Stimulated activated CD4-positive, alpha-beta T cell treated with anti-CD3 and anti-CD28 coated beads, Interleukin-15, amount 100 ng/mL, for 24 hours (primary cell): ENCODE results near the gene AMN.
"Not testable (repeated sequence)": the region's sequence is repeated elsewhere in the genome, so short reads cannot be mapped to it uniquely, and the experiment has no call there.

ENCODE experiments used
- DNase-seq: peaks from one replicate; pipeline ENCODE4 v3.0.0-alpha.2; 2020

AMN gene

DNA sequence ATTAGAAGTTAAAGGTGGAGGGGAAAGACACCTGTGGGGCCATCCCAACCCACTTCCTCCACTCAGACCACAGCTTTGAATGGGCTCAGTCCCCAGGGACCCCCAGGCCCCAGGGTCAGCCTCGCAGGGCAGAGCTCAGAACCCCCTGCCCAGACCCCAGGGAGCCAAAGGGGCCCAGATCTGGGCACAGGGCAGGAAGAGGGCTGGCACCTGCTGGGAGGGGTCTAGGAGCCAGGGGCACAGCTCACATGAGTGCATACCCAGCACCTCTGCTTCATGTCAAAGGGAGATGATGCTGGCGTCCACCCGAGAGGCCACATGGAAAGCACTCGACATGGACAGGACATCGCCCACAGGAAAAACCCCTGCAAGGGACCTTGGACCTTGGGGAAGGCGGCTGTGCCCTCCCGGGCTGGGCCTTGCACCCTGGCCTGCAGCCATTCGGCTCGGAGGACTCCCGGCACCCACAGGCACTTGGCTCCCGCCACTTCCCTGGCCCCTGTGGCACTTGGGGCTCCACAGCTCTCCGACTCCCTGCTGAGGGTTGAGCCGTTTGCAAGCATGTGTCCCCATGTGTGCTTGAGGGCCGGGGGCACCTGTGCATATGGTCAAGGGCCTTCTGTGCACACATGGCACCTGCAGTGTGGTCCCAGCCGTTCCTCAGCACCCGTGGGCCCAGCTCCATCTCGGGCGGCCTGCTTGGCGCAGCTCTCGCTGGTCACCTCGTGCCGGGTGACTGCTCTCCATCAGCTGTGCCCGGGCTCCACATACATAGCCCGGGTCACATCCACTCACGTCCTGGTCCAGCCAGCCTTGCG lies 7.8 kb upstream of the AMN start:
- no peak for DNase-seq

DNA sequence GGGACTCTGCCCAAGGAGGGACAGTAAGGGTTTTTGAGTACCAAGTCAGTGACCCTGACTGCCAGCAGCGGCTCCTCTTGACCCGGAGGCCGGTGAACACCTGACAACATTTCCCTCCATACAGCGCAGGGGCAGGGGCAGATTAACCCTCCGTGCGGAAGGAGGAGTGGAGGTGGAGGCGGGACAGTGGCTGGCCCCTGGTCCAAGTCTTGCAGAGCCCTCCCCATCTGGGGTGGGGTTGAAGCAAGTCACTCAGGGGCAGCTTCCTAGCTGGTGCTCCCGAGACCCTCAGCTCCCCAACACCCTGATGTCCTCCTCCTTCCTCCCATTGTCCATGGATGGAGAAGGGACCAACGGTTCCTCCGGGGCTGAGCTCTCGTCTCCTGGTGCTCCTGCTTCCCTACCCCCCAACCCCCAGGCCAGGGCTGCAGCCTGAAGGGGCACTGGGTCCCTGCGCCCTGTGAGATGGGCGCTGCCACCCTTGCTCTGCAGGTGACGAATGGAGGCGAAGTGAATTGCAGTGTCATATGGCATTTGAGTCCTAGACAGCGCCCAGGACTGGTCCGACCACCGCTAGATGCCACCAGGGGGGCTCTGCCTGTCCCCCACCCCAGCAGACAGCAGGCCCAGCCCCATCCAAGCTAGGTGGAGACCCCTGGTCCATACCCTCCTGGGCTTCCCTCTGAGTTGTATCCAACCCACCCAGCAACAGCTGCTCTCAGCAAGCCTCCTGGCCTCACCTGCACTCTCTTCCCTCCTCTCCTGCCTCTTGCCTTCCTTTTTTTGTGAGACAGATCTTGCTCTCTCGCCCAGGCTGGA lies 7.0 kb upstream of the AMN start:
- DNase-seq: no peak

DNA sequence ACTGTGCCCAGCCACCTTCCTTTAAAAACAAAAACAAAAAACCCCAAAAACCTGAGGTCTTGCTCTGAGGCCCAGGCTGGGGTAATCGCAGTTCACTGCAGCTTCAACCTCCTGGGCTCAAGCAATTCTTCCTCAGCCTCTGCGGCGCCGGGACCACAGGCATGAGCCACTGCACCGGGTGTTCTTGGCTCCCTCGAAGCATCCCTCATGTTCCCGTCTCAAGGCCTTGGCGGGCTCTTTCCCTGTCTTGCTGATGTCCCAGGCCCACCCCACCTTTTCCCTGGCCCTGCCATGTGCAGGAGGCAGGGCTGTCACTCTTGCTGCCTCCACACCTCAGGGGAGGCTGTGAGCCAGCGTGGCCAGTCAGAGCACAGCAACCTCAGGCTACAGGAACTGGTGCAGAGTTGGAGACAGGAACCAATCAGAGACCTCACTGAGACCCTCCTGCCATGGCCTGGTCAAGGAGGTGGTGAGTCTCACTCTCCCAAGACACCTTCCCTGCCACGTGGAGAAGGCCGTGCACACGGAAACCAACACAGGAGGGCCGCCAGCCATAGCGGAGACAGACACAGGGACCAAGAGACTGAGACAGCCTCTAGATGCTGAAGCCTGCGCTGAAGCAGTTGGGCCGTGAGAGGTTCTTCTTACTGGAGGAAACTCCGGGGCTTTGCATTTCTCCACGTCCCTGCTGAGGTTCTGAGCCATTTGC lies 6.0 kb upstream of the AMN start:
- no peak for DNase-seq

DNA sequence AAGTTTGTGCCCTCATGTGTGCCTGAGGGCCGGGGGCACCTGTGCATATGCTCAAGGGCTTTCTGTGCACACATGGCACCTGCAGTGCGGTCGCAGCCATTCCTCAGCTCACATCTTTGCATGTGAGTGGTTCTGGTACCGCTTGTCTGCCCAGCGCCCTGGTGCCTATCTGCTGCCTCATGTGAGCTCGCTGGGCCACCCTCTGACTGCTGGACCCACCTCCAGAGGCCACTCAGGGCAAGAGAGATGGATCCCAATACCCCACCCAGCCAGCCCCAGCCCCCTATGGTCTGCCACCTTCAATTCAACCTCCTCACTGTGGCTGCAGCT lies 5.4 kb upstream of the AMN start:
- no peak for DNase-seq

DNA sequence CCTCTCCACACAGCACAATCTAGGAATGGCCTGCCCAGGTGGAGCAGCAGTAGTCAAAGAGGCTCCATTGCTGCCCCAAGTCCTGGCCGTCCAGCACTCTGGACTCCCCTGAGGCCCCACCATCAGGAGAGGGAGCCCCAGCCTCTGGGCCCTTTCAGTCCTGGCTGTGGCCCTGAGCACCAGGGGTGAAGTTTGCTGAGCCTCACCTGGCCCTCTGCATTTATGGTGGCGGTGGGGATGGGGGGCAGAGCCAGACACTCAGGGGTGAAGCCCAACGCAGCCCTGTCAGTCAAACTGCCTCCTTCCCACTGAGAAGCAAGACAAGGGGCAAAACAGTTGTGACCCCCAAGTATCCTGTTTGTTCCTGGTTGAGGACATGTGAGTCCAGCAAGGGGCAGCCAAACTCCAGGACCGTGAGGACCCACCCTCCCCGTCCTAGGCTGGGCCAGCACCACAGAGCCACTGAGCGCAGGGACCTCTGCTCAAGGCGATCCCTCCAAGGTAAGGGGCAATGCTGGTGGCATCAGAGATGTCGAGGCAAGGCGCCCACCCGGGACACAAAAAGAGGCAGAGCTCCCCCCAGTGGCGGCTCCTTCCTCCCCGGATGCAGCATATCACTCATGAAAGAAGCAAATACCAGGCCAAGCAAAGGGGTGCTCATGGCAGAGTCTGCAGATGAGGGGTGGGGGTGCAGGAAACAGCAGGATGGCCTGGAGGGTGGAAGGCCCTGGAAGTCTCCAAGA lies 4.8 kb upstream of the AMN start:
- peak; percentile 73 for DNase-seq

DNA sequence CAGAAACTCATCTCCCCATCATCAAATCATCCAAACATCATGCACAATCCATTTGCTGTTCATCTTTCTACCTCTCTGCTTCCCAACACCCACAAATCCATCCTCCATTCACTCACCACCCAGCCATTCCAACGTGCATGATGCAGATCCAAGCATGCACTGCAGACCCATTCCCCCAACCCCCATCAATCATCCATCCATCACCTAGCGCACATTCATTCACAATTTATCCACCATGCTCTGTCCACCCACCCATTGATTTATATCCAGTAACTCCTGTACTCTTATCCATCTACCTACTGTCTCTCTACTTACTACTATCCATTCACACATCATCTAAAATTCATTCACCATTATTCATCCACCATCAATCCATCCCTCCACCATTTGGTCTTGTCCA lies 4.0 kb upstream of the AMN start:
- no peak for DNase-seq

DNA sequence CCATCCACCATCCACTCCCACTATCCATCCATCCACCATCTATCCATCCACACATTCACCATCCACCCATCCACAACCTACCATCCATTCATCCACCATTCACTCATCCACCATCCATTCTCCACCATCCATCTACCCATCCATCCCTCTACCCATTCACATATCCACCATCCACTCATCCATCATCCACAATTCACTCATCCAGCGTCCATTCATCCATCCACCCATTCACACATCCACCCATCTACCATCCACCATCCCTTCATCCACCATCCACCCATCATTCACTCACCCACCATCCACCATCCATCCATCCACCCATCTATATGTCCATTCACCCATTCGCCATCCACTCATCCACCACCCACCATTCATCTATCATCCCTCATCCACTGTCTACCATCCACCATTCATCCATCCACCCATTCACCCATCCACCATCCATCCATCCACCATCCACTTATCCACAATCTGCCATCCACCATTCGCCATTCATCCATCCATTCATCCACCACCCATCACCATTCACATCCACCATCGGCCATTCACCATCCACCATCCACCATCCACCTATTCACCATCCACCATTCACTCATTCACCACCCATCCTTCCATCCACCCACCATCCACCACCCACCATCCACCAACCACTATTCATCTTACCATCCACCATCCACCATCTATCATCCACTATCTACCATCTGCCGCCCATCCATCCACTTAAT lies 2.0 kb upstream of the AMN start:
- DNase-seq: no peak

DNA sequence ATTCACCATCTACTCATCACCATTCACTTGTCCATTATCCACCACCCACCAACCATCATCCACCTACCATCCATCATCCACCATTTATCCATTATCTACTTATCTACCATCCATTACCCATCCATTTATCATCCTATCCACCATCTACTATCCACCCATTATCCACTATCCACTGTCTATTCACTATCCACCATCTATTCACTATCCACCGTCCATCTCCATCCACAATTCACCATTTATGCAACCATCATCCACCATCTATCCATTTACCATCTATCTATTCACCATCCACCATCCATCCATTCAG lies 1.5 kb upstream of the AMN start:
- no peak for DNase-seq

DNA sequence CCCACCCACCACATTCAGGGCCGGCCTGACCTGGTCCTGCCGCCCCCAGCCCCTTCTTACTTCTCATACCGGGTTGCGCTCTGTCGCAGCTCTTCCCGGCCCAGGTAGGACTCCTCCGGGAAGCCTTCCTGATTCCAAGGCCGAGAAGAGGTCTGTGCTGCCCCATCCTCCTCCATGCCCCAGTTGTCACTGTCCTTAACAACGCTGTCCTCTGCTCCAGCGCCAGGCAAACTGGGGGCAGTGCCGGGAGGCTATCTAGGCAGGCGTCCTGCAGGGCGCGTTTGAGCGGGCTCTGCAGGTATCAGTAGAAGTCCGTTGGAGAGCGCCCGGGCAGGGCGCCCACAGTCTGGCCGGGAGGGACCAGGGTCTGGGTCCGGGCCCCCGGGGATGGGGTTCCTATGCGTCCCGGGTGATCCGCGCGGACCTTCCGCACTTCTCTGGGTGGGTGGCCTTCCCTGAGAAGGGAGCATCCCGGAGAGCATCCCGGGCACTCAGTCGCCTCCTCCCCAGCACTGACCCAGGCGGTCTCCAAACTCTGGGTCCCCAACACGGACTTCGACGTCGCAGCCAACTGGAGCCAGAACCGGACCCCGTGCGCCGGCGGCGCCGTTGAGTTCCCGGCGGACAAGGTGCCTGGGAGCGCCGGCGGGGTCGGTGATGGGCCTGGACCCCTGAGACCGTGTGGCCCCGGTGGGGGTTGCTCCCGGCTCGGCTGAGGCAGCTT lies 900 bp downstream of the AMN start:
- DNase-seq: no peak

DNA sequence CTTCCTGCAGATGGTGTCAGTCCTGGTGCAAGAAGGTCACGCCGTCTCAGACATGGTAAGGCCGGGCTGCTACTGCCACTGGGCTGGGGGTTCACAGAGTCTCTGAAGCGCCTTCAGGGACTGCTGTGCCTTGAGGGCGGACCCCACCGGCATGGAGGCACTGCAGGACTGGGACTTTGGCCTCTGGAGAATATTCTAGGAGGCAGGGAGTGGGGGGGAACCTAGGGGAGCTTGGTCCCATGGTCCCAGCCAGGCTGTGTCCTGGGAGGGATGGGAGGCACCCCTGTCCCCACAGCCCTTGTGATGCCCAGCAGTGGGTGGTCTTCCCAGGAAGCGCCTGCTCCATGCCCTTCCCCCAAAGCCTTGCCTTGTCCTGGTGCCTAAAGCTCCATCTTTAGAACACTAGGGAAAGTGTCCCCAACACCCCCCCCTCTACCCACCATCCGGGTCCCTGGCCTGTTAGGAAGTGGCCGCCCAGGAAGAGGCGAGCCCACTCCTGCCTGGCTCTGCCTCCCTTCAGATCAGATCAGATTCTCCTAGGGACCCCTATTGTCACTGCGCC lies 1.5 kb downstream of the AMN start:
- DNase-seq: no peak

DNA sequence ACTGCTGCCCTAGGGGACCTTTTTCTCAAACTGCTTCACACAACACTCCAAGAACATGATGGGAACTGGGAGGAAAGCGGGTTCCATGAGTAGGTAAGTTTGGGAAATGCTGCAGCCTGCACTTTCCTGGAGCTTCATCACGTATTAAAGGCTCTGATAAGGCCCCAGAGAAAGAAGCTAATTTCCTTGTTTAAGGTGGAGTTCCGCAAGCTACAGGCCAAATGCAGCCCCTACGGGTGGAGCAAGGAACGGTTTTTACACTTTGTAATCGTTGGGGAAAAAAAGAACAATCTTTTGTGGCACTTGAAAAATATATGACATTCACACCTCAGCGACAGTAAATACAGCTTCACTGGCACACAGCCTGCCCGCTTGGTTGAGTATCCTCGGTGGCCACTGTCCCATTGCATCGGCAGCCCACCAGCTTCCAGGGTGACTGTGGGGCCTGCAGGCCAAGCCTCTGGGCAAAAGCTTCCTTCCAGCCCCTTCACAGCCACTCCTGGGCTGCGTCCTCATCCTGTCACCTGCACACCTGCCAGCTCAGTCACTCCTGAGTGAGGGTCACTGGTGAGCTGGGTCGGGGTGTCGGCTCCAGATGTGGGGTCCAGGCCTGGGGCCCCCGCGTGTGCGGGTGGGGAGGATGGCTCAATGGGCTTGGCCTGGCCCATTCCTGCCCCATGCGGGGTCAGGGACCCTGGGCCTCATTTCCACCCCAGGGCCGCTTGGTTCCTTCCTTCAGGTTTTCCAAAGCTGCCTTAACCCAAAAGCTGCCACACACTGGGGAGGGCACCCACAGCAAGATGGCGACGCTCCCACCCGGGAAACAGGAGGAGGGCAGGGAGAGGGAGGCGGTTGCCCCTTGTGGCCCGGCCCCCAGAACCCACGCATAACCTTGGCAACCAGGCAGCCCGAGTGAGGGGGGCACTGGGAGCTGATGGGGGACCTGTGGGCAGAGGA lies 2.4 kb downstream of the AMN start:
- DNase-seq: no peak

DNA sequence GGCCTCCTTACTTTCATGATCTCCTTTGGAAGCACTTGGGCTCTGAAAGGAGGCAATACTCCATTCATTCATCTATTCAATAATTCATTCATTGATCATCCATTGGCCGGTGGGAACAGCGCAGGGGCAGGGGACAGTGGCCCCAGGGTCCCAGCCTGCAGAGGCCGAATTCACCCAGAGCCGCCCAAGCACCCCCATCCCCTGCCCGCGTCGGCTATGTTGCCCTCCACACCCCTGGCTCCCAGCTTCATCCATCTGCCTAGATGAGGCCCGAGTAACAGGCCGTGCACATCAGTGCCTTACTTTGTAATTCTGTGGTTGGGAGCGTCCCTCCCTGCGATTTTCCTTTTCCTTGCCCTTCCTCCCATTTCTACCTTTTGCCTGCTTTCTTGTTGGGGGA lies 3.2 kb downstream of the AMN start:
- DNase-seq: no peak

DNA sequence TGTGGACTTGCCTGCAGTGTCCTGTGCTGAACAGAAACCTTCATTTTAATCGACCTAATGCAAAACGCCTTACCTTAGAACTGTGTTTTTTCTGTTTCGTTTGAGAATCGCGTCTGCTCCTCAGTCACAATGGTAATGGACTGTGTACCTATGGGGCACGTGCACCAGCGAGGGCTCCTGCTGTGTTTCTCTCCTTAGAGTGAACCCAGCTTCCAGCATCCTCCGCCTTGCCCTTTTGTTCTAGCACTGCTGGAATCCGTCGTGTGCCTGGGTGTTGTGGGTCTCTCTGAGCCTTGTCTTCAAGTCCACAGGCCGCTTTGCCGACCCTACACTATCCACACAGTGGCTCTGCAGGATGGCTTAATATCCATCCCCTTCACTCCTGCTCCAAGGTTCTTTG lies 3.6 kb downstream of the AMN start:
- DNase-seq: no peak

DNA sequence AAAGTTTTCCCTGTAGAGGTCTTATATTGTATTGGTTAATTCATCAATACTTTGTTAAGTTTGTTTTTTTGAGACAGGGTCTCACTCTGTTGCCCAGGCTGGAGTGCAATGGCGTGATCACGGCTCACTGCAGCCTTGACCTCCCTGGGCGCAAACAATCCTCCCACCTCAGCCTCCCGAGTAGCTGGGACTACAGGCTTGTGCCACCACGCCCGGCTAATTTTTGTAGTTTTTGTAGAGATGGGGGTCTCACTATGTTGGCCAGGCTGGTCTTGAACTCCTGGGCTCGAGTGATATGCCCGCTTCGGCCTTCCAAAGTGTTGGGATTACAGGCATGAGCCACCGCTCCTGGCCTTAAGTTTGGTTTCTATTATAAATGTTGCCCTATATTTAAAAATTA lies 4.4 kb downstream of the AMN start:
- DNase-seq: not testable (repeated sequence)

DNA sequence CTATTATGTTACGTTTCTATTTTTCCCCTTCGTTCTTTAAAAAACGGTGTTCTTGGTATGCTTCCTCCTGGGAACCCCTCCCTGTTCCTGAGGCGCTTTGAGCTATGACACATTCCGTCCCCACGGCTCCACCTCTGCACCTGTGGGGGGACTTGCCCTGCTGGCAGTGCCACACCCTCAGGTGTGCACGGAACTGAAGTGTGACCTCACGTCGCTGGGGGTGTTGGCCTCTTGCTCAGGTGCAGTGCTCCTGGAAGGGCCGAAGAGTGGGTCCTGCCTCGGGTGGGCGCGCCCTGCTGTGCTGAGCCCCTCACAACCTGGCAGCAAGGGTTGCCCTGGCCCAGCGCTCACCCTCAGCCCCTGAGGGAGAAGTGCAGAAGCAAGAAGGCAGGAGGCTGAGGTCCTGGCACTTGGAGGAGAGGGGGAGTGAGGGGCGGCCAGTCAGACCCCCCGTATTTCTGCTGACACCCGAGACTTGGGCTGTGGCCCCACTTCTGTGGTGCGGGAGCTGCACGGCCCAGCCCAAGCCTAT lies 4.9 kb downstream of the AMN start:
- DNase-seq: no peak

DNA sequence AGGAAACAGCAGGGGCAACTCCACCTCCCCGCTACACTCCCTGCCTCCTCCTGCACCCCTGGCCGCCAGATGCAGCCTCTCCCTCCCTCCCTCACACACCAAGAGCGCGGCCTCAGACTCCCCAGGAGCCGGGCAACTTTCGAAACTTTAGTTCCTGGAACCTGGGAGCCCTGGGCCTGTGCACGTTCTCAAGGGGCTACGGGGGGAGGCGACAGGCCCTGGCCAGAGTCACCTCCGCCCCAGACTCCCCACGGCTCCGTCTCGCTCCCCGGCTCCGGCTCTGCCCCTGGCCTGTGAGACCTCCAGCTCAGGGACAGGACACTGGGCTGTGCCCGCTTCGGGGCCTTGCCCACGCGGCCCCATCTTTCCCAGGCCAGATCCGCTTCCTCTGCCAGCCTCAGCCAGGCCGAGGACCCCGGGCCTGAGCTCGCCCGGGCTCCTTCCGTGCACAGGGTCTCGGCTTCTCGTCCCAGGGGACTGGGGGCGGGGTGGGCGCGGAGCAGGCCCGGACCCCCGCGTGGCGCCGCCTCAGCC lies 5.5 kb downstream of the AMN start:
- no peak for DNase-seq

DNA sequence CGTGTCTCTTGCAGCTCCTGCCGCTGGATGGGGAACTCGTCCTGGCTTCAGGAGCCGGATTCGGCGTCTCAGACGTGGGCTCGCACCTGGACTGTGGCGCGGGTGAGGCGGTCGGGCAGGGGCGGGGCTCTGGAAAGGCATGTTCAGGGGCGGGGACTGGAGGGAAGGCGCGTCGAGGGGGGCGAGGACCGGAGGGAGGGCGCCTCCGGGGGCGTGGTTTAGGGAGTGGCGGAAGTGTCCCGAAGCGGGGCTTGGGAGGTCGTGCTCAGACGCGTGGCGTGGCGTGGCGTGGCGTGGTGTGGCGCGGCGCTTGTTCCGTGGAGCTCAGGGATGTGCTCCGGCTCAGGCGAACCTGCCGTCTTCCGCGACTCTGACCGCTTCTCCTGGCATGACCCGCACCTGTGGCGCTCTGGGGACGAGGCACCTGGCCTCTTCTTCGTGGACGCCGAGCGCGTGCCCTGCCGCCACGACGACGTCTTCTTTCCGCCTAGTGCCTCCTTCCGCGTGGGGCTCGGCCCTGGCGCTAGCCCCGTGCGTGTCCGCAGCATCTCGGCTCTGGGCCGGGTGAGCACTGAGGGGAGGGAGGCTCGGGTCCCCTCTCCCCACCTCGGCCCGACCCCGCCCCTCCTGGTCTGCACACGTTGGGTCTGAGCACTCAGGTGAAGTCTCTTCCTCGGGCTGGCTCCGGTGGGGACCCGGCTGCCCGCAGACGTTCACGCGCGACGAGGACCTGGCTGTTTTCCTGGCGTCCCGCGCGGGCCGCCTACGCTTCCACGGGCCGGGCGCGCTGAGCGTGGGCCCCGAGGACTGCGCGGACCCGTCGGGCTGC lies 6.2 kb downstream of the AMN start:
- peak; percentile 79 for DNase-seq

DNA sequence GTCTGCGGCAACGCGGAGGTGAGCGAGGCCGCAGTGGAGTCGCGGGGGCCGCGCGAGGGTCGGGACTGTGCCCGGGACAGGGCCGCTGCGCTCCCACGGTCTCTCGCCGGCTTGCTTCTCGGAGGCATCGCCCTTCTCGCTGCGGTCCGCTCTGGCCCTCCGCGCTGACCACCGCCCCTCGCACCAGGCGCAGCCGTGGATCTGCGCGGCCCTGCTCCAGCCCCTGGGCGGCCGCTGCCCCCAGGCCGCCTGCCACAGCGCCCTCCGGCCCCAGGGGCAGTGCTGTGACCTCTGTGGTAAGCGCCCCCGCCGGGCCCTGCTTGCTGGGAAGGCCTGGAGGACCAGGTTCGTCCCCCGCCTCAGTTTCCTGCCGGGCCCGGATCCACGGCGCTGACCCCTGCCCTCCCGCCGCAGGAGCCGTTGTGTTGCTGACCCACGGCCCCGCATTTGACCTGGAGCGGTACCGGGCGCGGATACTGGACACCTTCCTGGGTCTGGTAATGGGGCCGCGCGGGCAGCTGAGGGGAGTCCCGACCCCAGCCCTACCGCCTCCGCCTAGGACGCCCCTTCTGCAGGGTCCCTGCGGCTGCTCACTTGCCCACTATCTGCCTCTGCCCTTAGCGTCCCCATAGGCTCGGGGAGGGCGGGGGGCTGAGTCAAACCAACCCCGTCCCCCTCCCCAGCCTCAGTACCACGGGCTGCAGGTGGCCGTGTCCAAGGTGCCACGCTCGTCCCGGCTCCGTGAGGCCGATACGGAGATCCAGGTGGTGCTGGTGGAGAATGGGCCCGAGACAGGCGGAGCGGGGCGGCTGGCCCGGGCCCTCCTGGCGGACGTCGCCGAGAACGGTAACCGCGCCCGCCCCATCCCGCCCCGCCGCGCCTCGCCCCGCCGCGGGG lies 7.0 kb downstream of the AMN start:
- no peak for DNase-seq
